GM21367 (cell line): ENCODE data around the gene CC2D1A.
A peak's percentile ranks its signal among the peaks of the same experiment; 100 is the strongest.

ENCODE experiments used
- ATAC-seq: cut with Tn5 transposase; IDR thresholded peaks from one replicate; pipeline ENCODE4 v1.9.1; 2021; ENCODE audit not compliant: unreplicated experiment

Gene CC2D1A

GRCh38 chr19:13934785-13935109 is 28.7 kb downstream of the CC2D1A start:
- ATAC-seq = no peak

GRCh38 chr19:13935765-13936510 is 29.9 kb downstream of the CC2D1A start:
- no peak for ATAC-seq

- ATAC-seq = no peak
Measured at GRCh38 chr19:13937479-13938300, 31.7 kb downstream of the CC2D1A start.

DNA sequence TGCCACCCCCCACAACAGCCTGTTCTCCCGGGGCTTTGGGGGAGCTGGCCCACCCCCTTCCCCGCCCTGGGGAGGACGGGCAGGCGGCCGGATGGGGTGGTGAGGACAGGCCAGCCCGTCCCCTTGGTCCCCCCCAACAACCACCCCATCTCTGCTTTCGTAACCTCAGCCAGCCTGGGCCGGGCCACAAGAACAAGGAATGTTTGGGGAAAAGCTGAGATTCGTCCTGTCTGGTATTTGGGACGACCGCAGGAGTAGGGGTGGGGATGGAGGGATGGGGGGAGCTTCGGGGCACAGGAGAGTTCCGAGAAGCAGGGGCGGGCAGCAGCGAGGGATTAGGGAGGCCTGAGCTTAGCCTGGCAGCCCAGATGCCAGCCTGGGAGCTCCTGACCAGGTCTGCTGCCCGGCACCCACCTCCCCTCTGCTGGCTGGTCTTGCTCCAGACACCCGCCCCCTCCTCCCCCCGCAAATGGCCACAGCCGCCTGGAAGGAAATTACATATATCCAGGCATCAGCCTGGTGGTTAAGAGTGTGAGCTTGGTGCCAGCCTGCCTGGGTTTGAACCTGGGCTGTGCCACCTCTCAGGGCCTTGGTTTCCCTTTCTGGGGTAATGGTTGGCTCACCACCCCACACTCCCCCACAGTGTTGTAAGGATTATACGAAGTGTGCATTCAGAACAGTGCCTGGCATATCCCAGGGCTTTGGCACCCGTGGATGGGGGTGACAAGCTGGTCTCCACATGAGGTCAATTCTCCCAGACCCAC is 32.5 kb downstream of the CC2D1A start, which contains the start of gene PODNL1:
PODNL1 (minus strand) TSS at position 117 of the 764 bp plus-strand sequence. CDS start 236 bp downstream, outside the sequence.
- no peak for ATAC-seq

- no peak for ATAC-seq
Measured at GRCh38 chr19:13942023-13942684, 36.2 kb downstream of the CC2D1A start.

GRCh38 chr19:13946414-13946813 is 40.4 kb downstream of the CC2D1A start:
- ATAC-seq = no peak

- no peak for ATAC-seq
Measured at GRCh38 chr19:13951043-13951442, 45.0 kb downstream of the CC2D1A start.

- ATAC-seq = peak; percentile 2
Measured at GRCh38 chr19:13951799-13952153, 45.8 kb downstream of the CC2D1A start.

GRCh38 chr19:13952154-13952930 is 46.3 kb downstream of the CC2D1A start, which contains the start of gene DCAF15:
Gene DCAF15 (plus strand): TSS chr19:13952509. CDS start chr19:13952513, 4 bp downstream.
- peak; percentile 95 for ATAC-seq

- ATAC-seq = no peak
Measured at GRCh38 chr19:13952931-13953531, 47.0 kb downstream of the CC2D1A start.

DNA sequence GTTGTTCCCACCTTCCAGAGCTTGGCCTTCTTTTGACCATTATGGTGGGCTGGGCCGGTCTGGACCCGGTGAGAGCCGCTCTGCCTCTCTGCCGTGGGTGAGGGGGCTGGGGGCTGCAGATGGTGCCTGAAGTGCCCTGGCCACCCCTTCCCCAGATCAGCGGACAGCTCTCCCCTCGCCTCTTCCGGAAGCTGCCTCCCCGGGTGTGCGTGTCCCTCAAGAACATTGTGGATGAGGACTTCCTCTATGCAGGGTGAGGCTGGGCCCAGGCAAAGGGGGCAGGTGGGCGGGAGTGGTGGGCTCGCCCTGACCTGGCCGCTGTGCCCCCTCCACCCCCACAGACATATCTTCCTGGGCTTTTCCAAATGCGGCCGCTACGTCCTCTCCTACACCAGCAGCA is 48.2 kb downstream of the CC2D1A start:
- ATAC-seq = no peak

DNA sequence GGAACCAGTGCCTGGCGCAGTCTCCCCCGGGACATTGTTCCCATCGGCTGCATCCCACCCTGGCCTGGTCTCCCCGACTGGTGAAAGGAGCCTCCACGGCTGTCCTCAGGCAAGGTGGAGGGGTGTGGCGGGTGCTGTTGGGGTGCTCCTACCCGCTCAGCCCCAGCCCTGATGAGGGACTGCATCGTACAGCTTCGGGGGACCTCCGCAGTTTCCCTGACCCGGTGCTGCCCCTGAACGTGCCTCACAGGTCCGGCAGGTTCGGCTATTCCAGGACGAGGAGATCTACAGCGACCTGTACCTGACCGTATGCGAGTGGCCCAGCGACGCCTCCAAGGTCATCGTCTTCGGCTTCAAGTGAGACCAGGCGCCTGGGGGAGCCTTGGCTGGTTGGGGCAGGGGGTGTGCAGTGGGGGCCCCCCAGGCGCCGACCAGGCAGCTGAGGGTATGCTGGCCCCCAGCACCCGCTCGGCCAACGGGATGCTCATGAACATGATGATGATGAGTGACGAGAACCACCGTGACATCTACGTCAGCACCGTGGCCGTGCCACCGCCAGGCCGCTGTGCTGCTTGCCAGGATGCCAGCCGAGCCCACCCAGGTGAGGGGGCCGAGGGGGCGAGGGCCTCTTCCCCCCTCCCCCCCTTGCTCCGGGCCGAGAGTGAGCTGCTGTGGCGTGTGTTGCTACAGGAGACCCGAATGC is 49.8 kb downstream of the CC2D1A start:
- no peak for ATAC-seq

GRCh38 chr19:13956365-13956744 is 50.4 kb downstream of the CC2D1A start:
- no peak for ATAC-seq

- no peak for ATAC-seq
Measured at GRCh38 chr19:13957051-13957450, 51.0 kb downstream of the CC2D1A start.

DNA sequence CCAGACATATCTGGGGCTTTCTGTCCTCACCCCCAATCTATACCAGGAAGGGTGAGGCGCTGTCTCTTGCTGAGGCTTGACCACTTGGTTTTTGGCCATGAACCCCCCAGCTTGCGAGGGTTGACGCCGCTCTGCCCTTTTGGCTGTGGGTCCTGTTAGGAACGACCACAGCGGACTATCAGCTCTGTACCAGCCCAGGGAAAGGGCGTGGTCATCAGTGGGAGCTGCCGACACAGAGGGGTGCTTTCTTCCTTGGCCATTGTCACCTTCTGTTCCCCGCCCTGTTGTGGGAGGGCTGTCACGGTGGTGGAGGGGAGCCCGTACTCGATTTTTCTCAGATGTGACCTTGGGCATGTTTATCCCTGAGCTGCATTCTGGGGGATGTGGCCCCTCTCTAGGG is 52.0 kb downstream of the CC2D1A start:
- no peak for ATAC-seq

GRCh38 chr19:13959141-13959961 is 53.4 kb downstream of the CC2D1A start:
- ATAC-seq = no peak

DNA sequence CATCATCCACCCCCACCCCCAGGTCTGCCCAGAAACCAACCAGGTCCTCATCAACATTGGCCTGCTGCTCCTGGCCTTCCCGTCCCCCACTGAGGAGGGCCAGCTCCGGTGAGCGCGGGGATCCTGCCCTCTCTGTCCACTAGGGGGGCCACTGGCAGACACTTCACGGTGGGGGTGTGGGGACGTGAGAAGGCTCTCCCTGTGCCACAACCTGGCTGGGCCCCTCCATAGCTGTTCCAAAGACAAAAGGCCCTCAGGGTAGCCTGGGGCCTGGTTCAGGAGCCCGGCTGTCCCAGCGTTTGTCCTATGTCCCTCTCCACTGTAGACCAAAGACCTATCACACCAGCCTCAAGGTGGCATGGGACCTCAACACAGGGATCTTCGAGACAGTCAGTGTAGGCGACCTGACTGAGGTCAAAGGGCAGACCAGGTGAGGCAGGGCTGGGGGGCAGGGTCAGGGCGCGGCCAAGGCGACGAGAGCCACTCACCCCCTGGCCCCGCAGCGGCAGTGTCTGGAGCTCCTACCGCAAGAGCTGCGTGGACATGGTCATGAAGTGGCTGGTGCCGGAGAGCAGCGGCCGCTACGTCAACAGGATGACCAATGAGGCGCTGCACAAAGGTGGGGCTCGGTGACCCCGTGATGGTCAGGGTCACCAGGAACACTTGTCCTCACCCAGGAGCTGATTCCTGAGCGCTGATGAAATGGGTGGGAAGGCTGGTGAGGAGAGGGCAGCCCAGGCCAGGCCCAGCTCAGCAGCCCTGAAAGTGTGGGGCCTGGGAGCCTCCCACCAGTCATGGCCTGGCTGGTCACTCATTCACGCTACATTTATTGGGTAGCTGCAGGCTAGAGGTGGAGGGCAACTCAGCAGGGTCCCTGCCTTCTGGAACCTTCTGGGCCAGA is 54.2 kb downstream of the CC2D1A start:
- ATAC-seq = no peak
